ENCODE measurements around the gene MMP1.

DNA sequence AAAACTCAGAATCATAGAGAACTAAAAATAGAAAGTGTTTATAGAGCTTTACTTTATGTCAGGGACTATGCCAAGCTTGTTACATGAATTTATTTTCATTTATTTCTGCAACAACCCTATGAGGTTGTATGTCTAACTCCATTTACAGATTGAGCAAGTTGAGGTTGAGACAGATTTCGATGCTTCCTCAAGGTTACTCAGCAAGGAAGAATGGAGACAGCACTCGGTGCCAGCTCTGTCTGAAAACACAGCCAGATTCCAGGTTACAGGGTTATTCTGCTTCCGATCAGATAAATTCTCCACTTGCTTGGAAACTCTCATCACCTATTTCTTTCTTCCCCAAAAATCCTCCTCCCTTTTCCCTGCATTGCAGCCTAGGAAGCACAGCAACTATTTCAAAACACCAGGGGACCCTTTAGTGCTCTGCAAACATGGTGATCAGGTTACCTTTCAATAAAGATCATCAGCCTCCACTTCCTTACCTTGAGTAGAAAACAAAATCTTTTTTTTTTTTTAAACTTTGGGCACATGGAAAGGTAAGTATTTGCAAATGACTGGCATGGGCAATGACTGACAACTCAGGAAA lies 38.4 kb upstream of the MMP1 start:
- TF ChIP-seq, protein P1, sequence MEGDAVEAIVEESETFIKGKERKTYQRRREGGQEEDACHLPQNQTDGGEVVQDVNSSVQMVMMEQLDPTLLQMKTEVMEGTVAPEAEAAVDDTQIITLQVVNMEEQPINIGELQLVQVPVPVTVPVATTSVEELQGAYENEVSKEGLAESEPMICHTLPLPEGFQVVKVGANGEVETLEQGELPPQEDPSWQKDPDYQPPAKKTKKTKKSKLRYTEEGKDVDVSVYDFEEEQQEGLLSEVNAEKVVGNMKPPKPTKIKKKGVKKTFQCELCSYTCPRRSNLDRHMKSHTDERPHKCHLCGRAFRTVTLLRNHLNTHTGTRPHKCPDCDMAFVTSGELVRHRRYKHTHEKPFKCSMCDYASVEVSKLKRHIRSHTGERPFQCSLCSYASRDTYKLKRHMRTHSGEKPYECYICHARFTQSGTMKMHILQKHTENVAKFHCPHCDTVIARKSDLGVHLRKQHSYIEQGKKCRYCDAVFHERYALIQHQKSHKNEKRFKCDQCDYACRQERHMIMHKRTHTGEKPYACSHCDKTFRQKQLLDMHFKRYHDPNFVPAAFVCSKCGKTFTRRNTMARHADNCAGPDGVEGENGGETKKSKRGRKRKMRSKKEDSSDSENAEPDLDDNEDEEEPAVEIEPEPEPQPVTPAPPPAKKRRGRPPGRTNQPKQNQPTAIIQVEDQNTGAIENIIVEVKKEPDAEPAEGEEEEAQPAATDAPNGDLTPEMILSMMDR (conservative IDR thresholded peaks at IDR 0.05; ENCODE audit: low read depth, low read length), result no peak
- no peak for TF ChIP-seq POLR2A (IDR thresholded peaks at IDR 0.05; ENCODE audit: low read depth, low read length)
- TF ChIP-seq RCOR1 (IDR thresholded peaks at IDR 0.05; ENCODE audit: insufficient replicate concordance, low read length), result no peak
- TF ChIP-seq, protein P2, sequence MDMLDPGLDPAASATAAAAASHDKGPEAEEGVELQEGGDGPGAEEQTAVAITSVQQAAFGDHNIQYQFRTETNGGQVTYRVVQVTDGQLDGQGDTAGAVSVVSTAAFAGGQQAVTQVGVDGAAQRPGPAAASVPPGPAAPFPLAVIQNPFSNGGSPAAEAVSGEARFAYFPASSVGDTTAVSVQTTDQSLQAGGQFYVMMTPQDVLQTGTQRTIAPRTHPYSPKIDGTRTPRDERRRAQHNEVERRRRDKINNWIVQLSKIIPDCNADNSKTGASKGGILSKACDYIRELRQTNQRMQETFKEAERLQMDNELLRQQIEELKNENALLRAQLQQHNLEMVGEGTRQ (IDR thresholded peaks at IDR 0.05; ENCODE audit: low read depth, low read length), result no peak
- TF ChIP-seq RAD21 (IDR thresholded peaks at IDR 0.05; ENCODE audit: low read length), result no peak
- TF ChIP-seq, protein P3, sequence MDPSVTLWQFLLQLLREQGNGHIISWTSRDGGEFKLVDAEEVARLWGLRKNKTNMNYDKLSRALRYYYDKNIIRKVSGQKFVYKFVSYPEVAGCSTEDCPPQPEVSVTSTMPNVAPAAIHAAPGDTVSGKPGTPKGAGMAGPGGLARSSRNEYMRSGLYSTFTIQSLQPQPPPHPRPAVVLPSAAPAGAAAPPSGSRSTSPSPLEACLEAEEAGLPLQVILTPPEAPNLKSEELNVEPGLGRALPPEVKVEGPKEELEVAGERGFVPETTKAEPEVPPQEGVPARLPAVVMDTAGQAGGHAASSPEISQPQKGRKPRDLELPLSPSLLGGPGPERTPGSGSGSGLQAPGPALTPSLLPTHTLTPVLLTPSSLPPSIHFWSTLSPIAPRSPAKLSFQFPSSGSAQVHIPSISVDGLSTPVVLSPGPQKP (IDR thresholded peaks at IDR 0.05; ENCODE audit: borderline replicate concordance, low read depth, low read length), result no peak
- TF ChIP-seq CHD1 (IDR thresholded peaks at IDR 0.05; ENCODE audit: low read depth, low read length), result no peak

Data from IMR-90 (cell line).